Ascending aorta (tissue), 2 donors: Measurements from ENCODE around the gene SFRP5. TPM values are rescaled to one million over a fixed set of nuclear protein-coding genes. Genes with fewer than 3 reads are reported as not detected.

Experiments
- DNase-seq, 2 donors: peaks; one replicate each; pipeline ENCODE4 v3.0.0-alpha.2; 2019; ENCODE audit warnings: low spot score in 2 of 2
- H3K27ac ChIP-seq, 2 donors: fragments of 200-600 bp; sonication (generic); one replicate each; pipeline ENCODE4 v1.5.1; 2016 to 2017; ENCODE audit warnings: mild to moderate bottlenecking in 1 of 2
- H3K27me3 ChIP-seq: fragments of 200-600 bp; sonication (generic); one replicate; pipeline ENCODE4 v1.5.1; 2017
- H3K36me3 ChIP-seq, 2 donors: fragments of 200-600 bp; sonication (generic); one replicate each; pipeline ENCODE4 v1.5.1; 2016
- H3K4me1 ChIP-seq, 2 donors: fragments of 200-600 bp; sonication (generic); one replicate each; pipeline ENCODE4 v1.5.1; 2016 to 2017; ENCODE audit warnings: mild to moderate bottlenecking in 1 of 2
- H3K4me3 ChIP-seq, 2 donors: fragments of 200-600 bp; sonication (generic); one replicate each; pipeline ENCODE4 v1.5.1; 2016 to 2017; ENCODE audit warnings: mild to moderate bottlenecking in 1 of 2
- H3K9me3 ChIP-seq, 2 donors: fragments of 200-600 bp; sonication (generic); one replicate each; pipeline ENCODE4 v1.5.1; 2016
- intact Hi-C: fragments of 100-400 bp; cut with DNase I; formaldehyde crosslinking; loops from one replicate; pipeline ENCODE4 v1.15.1; 2023
- total RNA-seq: library from RNA; depleted of rRNA; stranded (reverse); fragments of >200 nt; gene quantifications from one replicate; pipeline ENCODE4 v1.1.0, GENCODE V29; 2016
- TF ChIP-seq, protein P1 (sequence below), 3 experiments: fragments of 200-600 bp in 2 of 3; fragments of 450-650 bp in 1 of 3; sonication (generic) in 2 of 3; IDR thresholded peaks; one replicate each; pipeline ENCODE4 v1.5.1; 2016 to 2019; ENCODE audit warnings: antibody characterized with exemption in 3 of 3, mild to moderate bottlenecking in 1 of 3, moderate library complexity in 1 of 3

Gene SFRP5
- total RNA-seq, 1 donor from 2014 or later: not detected

DNA sequence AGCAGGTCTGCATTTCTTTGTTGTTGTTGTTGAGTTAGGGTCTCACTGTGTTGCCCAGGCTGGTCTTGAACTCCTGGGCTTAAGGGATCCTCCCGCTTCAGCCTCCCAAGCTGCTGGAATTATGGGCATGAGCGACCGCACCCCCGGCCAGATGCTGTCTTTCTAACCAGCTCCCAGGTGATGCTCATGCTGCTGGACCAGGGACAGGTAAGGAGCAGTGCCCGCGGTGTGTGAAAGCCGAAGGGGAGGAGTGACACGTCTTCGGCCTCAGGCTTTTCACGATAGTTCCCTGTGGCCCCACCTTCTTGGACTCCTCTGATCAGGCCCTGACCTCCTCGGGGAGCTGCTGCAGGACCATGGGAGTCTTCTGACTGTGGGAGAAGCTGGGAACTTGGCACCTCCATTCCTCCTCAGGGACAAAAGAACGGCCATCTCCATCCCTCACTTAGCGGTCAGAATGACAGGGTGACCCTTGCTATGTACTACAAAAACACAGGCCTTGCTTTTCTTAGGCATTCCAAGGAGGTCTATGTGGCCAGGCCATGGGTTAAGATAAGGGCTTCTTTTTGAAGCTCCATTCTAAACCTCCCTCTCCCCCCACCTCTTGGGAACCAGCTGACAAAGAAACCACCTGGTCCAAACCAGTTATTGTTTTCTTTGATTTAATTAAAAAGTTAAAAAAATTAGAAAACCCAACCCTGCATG is 5.5 kb downstream of the SFRP5 start:
- TF ChIP-seq, protein P1, sequence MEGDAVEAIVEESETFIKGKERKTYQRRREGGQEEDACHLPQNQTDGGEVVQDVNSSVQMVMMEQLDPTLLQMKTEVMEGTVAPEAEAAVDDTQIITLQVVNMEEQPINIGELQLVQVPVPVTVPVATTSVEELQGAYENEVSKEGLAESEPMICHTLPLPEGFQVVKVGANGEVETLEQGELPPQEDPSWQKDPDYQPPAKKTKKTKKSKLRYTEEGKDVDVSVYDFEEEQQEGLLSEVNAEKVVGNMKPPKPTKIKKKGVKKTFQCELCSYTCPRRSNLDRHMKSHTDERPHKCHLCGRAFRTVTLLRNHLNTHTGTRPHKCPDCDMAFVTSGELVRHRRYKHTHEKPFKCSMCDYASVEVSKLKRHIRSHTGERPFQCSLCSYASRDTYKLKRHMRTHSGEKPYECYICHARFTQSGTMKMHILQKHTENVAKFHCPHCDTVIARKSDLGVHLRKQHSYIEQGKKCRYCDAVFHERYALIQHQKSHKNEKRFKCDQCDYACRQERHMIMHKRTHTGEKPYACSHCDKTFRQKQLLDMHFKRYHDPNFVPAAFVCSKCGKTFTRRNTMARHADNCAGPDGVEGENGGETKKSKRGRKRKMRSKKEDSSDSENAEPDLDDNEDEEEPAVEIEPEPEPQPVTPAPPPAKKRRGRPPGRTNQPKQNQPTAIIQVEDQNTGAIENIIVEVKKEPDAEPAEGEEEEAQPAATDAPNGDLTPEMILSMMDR (IDR thresholded peaks at IDR 0.05): no peak
- H3K27ac ChIP-seq: no peak overlapping the region
- no peaks in the 10 kb centered on the region for H3K4me1 ChIP-seq
- peaks cover 6 to 7% of the 10 kb centered on the region in 2 donors for H3K36me3 ChIP-seq
- DNase-seq: no peak
- intact Hi-C loops: no loop called here
- peaks cover 5% of the 10 kb centered on the region for H3K27me3 ChIP-seq
- H3K9me3 ChIP-seq: no peaks in the 10 kb centered on the region
- no peak overlapping the region for H3K4me3 ChIP-seq

DNA sequence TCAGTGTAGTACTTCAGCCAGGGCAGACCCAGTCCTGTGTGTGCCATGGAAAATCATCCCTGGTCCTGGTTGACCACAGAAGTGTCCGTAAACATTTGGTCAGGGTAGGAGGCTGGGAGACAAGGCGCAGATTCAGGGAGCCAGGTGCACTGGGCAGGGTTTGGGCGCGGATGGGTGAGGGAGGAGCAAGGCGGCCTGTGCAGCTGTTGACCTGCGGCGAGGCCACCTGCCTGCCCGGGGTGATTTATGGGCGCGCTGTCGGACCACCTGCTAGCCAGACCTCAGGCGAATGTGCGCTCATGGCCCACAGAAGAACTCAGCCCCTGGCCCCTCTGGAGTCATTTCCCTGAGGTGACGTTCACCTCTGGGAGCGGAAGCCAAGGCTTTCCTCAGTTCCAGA is 6.6 kb downstream of the SFRP5 start:
- DNase-seq: no peak
- Histone ChIP-seq H3K36me3 (peaks cover 13 to 16% of the 10 kb centered on the region in 2 donors), H3K27me3 (no peaks in the 10 kb centered on the region), H3K27ac (no peak overlapping the region), H3K4me3 (no peak overlapping the region), H3K4me1 (no peaks in the 10 kb centered on the region), H3K9me3 (no peaks in the 10 kb centered on the region)
- intact Hi-C loops: no loop called here
- TF ChIP-seq, protein P1 (IDR thresholded peaks at IDR 0.05): no peak

DNA sequence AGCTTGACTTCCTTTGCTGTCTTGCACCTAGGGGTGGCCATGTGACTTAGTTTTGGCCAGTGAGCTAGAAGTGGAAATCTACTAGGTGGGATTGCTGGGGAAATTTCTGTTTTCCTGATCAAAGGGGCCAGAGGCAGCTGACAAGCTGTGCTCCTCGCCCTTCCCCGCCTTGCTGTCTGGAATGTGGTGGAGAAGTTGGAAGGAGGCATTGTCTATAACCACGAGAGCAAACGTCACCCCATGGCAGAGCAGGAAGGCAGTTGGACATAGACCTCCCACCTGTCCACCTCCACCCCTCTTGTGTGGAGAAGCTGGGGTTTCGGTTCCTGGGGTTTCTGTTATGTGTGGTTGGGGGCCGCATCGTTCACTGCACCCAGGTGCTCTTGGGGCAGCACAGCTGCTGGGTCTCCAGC is 7.3 kb downstream of the SFRP5 start:
- TF ChIP-seq, protein P1 (IDR thresholded peaks at IDR 0.05): no peak
- no peak for DNase-seq
- H3K9me3 ChIP-seq: no peaks in the 10 kb centered on the region
- H3K27ac ChIP-seq: no peak overlapping the region
- peaks cover 20 to 23% of the 10 kb centered on the region in 2 donors for H3K36me3 ChIP-seq
- H3K27me3 ChIP-seq: no peaks in the 10 kb centered on the region
- H3K4me3 ChIP-seq: no peak overlapping the region
- H3K4me1 ChIP-seq: no peaks in the 10 kb centered on the region
- intact Hi-C loops: no loop called here

DNA sequence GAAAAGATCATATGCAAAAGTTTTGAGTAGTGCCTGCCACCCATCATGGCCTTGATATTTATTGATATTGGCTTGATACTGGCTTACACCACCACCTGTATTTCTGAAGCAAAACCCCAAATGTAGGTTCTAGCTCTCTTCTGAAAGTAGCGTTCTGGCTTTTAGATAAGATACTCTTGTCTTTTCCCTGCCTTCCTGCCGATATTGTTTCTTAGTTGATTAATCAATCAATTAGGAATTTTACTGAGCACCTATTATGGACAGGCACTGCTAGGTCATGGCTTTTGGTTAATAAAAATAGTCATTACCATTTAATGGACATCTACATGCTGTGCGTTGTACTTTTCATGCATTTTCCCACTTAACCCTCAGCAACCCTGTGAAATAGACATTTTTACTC is 7.9 kb downstream of the SFRP5 start:
- Histone ChIP-seq H3K27me3 (no peaks in the 10 kb centered on the region), H3K4me1 (no peaks in the 10 kb centered on the region), H3K4me3 (no peak overlapping the region), H3K27ac (no peak overlapping the region), H3K9me3 (no peaks in the 10 kb centered on the region), H3K36me3 (peaks cover 25 to 28% of the 10 kb centered on the region in 2 donors)
- intact Hi-C loops: no loop called here
- TF ChIP-seq, protein P1 (IDR thresholded peaks at IDR 0.05): no peak
- no peak for DNase-seq

DNA sequence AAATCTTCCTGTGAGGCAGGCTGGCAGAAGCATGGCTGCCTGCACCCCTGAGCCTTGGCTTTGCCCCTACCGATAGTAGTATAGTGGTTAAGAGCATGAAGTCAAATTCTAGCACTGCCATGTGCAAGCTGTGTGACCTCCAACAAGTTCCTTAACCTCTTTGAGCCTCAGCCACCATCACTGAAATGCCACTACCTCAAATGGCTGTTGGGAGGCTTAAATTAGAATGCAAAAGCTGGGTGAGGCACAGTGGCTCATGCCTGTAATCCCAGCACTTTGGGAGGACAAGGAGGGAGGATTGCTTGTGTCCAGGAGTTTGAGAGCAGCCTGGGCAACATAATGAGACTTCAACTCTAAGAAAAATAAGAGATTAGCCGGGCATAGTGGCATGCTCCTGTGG is 8.4 kb downstream of the SFRP5 start:
- H3K27ac ChIP-seq: no peak overlapping the region
- TF ChIP-seq, protein P1 (IDR thresholded peaks at IDR 0.05): no peak
- H3K36me3 ChIP-seq: peaks cover 28 to 29% of the 10 kb centered on the region in 2 donors
- H3K4me3 ChIP-seq: no peak overlapping the region
- no peaks in the 10 kb centered on the region for H3K27me3 ChIP-seq
- DNase-seq: no peak
- no peaks in the 10 kb centered on the region for H3K4me1 ChIP-seq
- intact Hi-C loops: no loop called here
- no peaks in the 10 kb centered on the region for H3K9me3 ChIP-seq
